Vagina (tissue), 2 donors: ENCODE results near the gene RASAL2.
"Not testable (repeated sequence)": the region's sequence is repeated elsewhere in the genome, so short reads cannot be mapped to it uniquely, and the experiment has no call there.

Experiments
- CTCF ChIP-seq, 3 experiments: fragments of 450-650 bp in 2 of 3; fragments of 200-600 bp in 1 of 3; sonication (generic) in 1 of 3; IDR thresholded peaks; one replicate each; pipeline ENCODE4 v1.5.1; 2017 to 2019; ENCODE audit warnings: antibody characterized with exemption in 3 of 3, mild to moderate bottlenecking in 2 of 3, moderate library complexity in 2 of 3
- POLR2AphosphoS5 ChIP-seq, 2 donors: sonication (generic); formaldehyde crosslinking; IDR thresholded peaks; one replicate each; pipeline ENCODE4 v1.9.0; 2017; ENCODE audit warnings: antibody characterized with exemption in 2 of 2, mild to moderate bottlenecking in 2 of 2, low read depth in 1 of 2; ENCODE audit not compliant: insufficient read depth in 1 of 2

- TF ChIP-seq CTCF (IDR thresholded peaks at IDR 0.05); POLR2AphosphoS5 (IDR thresholded peaks at IDR 0.05; ENCODE audit: insufficient read depth in 1 of 2, low read depth in 1 of 2): not testable (repeated sequence)
These were observed 296.4 kb downstream of the RASAL2 start for GRCh38 chr1:178390280-178390679.
